ENCODE results near the gene NBAS.

GRCh38 chr2:15271941-15272542 is 289.1 kb downstream of the NBAS start:
- TF ChIP-seq RFX5 (IDR thresholded peaks at IDR 0.05) (no peak), CHD2 (IDR thresholded peaks at IDR 0.05; ENCODE audit: low read length, partially characterized antibody) (no peak), POLR2A (IDR thresholded peaks at IDR 0.05; ENCODE audit: low read length) (no peak)
- TF ChIP-seq, protein P1, sequence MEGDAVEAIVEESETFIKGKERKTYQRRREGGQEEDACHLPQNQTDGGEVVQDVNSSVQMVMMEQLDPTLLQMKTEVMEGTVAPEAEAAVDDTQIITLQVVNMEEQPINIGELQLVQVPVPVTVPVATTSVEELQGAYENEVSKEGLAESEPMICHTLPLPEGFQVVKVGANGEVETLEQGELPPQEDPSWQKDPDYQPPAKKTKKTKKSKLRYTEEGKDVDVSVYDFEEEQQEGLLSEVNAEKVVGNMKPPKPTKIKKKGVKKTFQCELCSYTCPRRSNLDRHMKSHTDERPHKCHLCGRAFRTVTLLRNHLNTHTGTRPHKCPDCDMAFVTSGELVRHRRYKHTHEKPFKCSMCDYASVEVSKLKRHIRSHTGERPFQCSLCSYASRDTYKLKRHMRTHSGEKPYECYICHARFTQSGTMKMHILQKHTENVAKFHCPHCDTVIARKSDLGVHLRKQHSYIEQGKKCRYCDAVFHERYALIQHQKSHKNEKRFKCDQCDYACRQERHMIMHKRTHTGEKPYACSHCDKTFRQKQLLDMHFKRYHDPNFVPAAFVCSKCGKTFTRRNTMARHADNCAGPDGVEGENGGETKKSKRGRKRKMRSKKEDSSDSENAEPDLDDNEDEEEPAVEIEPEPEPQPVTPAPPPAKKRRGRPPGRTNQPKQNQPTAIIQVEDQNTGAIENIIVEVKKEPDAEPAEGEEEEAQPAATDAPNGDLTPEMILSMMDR (IDR thresholded peaks at IDR 0.05), result no peak

All from A549 (cell line).